ENCODE measurements around the gene FSTL1. TPM values are rescaled to one million over a fixed set of nuclear protein-coding genes. Genes with fewer than 3 reads are reported as not detected.

Gene FSTL1
- total RNA-seq, 1 donor from 2014 or later: 790 TPM

- Histone ChIP-seq H3K27ac (no peak overlapping the region), H3K27me3 (no peaks in the 10 kb centered on the region), H3K36me3 (no peaks in the 10 kb centered on the region), H3K4me1 (peaks cover 0 to 7% of the 10 kb centered on the region in 2 donors), H3K9me3 (peaks cover 0 to 10% of the 10 kb centered on the region in 2 donors), H3K4me3 (no peak overlapping the region)
- DNase-seq (ENCODE audit: low spot score in 2 of 2): no peak
- intact Hi-C loops (cut with DNase I): loop anchor here (10.0 kb wide), 1 partner anchor 400 kb away; the partner anchor contains the start of genes GTF2E1 and RABL3
- TF ChIP-seq CTCF (IDR thresholded peaks at IDR 0.05): no peak
Measured at GRCh38 chr3:120344349-120344748, 106.4 kb downstream of the FSTL1 start.

Other genes starting within 250 kb of the FSTL1 start
- not detected for gene GPR156, start 165.8 kb downstream of the FSTL1 start, total RNA-seq
- gene LRRC58, start 101.6 kb downstream of the FSTL1 start, total RNA-seq: 14.7 TPM
- gene NDUFB4, start 145.3 kb upstream of the FSTL1 start, total RNA-seq: 37.0 TPM
- gene HGD, start 231.2 kb upstream of the FSTL1 start, total RNA-seq: 19.2 TPM